Stimulated activated CD8-positive, alpha-beta memory T cell treated with anti-CD3 and anti-CD28 coated beads, Interleukin-15, amount 100 ng/mL, for 48 hours (primary cell): ENCODE data around the gene CRADD.
"Not testable (repeated sequence)": the region's sequence is repeated elsewhere in the genome, so short reads cannot be mapped to it uniquely, and the experiment has no call there.

ENCODE experiments used
- DNase-seq, 2 donors: peaks; one replicate each; pipeline ENCODE4 v3.0.0-alpha.2; 2020; ENCODE audit warnings: low read depth in 2 of 2

Gene CRADD

DNA sequence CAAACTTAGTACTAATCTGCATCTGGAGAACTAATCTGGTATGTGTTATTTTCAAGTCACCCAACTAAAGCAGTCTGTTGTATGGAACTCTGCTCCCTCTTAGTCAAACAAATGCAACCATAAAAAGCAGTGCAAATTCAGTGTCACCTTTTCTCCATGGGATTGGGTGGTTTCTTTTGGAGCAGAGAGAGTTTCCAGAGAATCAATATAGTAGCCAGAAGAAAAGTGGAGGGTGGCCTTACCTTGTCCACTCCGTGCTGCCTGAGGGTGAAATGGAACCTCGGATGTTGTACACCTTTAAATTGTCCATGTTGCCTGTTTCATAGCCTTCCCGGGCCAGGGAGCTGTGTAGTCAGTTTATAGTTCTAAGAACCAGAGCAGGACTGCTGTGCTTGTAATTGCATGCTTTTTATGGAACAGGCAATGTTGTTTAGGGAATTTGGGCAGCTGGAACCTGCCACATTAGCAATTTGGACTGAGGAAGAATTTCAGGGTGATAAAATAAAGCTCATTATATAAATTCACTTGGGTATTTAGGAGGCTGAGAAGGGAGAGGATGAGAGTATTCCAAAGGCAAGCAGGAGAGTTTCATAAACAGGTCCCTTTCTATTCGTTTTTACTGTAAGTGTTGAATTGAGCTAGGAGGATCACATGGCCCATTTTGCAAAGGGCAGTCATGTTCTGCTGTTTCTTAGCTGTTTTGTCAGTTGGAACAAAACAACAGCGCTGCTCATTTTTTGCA, 60.5 kb downstream of the CRADD start:
- DNase-seq: no peak

DNA sequence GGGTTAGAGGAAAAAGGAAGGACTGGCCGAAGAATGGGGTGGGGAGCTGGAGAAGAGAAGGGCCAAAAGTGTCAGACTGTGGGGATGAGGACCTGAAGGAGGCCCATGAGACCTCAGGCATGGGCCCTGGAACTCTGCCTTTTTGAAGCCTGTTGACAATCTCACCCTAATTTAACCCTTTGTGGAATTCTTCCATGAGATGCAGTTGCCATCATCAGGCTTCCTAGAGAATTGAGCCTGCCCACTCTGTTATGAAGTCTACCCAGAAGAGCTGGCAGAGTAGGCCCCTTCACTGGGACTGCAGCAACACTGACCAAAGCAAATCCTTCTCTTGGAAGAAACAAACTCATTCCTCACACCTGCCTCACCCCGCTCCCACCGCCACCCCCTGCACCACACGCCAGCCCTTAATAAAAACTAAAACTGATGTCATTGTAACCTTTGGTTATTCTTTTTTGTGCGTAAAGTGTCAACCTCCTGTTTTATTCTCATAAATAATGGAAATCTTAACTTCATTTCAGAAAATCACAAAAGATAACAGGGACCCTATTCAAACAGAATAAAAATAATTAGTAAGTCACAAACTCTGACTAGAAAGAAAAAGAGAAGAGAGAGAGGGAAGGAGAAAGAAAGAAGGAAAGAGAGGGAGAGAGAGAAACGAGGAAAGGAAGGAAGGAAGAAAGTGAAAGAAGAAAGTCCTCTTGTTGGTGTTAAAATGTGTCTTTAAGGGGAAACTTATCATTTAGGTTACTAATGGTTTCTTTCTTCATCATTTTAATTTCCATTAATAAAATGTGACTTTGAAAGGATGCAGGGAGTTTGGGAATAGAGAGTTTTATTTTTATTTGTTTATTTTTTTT, 61.3 kb downstream of the CRADD start:
- no peak for DNase-seq

DNA sequence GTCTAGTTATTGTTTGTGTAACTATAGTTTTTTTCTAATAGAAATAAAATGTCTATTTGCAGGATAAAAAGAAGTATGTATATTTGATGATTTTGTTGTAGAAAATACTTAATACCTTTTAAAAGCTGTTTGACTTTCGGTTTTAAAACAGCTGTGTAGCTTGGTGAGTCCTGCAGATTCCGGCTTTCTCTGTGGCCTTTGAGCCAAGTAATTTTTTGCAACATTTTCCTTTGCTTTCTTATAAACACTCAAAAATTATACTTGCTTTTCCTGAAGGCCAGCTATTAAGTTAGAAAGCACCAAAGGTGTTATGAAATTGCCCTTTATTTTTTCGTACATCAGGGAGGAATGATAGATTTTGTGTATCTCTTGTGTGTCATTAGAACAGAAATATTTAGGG, 63.6 kb downstream of the CRADD start:
- no peak for DNase-seq

DNA sequence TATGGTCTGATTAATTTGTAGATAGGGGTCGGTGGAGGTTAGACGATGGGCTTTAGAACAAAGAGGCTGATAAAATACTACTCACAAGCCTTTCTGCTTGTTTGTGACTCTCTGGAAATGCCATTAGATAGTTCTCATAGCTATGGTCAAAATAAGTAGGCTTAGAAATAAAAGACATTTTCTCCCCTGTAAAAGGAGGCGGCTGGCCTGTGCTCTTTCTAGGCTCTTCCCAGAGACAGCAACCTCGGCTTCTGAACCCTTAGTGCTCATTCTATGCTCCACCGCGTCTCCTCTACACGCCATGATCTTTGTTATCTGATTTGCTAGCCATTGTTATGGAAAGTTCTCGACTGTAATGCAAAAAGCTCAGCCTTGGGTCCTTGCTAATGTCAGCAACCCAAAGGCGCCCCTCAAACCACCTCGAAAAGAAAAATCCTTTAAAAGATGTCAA, 64.5 kb downstream of the CRADD start:
- DNase-seq: no peak

DNA sequence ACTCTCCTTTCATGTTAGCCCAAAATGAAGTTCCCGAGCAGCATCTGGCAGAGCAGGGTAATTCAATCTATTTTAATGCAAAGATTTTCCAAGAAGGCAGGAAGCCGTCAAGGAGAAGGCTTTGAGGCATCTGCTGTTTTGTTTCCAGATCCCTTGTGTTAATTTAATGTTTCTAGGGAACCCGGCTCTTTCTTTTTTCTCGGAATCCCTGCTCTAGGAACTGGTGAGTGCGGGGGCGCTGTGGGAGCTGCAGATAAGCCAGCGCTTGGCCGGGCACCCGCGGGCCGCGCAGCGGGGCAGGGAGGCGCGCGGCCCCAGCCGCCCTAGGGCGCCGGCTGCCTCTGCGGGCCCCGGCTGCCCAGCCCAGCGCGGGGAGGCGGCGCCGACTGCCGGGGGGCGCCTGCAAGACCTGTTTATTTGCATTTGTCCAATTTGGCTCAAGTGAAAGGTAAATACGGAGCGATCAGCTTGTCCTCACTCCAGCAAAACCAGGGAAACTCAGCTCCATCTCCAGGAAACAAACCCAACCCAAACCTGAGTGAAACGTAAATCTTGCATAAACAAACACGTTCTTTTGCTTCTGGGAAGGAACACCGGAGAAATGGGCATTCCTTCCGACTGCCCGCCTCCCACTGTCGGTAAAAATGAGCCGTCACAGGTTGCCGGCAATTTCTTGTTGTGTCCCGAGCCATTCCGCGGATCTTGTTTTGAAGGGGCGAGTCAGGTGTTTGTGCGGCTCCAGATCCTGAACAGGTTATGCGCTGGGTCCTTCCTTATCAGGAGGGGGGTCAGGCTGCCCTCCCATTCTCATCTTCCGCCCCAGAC, 65.1 kb downstream of the CRADD start:
- peak; percentile 58 to 59 for DNase-seq

DNA sequence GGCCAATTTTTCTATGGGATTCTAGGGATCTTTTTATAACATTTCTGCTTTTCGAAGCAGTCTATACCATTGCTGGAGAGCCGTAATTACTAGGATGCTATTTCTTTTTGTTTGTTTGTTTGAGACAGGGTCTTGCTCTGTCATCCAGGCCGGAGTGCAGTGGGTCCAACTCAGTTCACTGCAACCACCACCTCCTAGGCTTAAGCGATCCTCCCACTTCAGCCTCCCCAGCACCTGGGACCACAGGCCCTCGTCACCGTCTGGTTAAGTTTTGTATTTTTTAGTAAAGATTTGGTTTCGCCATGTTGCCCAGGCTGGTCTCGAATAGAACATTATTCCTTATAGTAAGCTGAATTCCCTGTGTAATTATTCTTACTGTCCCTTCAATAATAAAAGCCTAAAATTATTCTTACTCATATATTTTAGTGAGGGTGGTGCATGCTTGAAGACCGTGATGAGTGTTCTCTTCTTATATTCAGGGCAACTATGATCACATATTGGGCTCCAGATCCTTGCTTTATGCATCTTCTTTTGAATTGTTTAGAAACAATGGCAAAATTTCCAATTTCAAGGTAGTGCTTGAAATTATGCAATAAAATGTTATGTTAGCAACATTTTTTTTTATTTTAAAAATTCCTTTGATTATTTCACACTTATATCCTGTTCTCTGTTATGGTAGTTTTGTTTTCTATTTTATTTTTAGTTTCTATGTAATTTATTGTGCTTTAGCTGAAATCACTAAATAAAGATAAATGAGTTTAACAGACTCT, 66.2 kb downstream of the CRADD start:
- DNase-seq: no peak

DNA sequence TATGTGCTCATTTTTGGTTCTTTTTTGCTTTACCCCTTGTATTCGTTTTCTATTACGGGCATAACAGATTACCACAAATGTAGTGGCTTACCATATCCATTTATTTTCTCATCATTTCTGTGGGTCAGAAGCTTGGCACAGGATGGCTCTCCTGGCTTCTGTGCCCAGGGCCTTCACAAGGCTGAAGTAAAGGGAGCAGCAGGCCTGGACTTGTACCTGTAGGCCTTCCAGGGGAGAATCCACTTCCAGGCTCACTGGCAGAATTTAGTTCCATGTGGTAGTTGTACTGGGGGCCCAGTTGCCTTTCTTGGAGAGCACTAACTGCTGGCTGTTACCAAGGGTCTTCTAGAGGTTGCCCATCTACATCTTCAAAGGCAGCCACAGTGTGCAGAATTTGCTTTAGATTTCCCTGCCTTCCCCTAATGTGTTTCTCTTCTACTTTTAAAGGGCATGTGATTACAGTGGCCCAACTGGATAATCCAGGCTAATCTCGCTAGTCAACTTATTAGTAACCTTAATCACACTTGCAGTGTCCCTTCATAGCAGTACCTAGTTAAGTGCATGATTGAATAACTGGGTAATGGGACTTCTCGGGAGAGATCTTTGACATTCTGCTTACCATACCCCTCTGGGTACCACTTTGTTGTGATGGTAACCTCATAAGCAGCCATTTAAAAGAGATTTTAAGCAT, 67.0 kb downstream of the CRADD start:
- no peak for DNase-seq

DNA sequence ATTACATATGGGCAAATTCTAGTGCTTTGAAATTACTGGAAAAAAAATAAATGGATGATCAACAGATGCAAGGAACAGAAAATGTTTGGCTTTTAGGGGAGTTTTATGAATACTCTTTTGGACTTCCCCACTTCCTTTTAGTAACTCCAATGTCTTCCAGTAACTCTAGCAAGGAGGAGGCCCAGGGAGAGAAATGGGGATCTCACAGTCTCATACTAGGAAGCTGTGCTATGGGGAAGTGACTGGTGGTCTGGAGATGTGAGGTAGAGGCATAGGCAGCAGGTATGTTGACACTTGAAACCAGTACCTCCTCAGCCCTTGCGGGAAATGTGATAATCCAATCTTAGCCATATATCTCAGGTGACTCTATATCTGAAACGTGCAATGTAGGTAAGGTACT, 68.1 kb downstream of the CRADD start:
- no peak for DNase-seq

DNA sequence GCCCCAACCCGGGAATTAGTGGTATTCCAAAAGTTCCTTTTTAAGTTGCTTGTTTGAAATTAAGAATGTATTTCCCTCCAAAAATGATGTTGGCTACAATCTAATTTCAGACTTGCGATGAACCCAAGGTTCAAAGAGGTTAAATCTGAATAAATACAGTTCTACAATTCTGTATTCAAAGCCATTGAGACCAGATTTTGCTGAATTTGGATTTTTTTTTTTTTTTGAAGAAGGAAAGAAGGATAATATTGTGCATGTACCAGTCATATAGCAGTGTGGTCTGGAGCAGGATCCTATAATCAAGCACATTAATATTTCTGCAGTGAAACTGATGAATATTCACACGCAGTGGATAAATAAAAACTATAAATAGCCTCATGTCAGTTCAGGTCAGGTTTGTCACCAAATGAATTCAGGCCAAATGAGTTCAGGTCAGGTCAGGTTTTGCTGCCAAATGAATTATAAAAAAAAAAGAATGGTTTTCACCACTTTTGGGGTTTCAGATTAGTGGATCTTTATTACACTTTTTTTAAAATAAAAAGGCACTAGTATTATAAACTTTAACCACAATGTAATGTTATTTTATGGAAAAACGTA, 69.5 kb downstream of the CRADD start:
- no peak for DNase-seq

DNA sequence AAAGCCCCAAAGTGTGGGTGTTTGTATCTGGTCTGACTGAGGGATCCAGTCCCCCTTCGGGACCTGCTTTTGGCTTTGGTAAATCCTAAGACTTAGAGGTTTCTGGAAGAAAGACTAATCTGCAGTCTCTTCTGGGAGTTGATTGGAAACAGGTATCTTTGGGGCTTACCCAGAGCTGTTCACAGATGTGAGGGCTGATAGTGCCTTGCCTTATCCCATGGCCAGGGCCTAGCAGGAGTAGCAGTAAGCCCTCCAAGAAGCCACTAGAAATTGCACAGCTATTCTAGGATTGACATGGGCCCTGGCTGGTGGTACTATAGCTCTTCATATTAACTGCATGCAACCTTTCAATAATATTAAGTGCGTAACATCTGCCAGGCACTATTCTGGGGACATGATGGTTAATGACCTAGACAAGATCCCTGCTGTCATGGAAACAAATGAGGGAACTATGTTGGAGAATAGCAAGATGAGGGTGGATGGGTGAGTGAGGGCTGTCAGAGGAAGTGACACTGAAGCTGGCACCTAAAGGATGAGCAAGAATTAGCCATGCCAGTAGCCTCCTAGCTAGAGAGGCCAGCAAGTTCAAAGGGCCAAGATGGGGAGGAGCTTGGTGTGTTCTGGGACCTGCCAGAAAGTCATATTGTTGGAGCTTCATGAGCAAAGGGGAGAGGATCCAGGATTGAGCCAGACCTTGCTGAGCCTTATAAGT, 71.7 kb downstream of the CRADD start:
- no peak for DNase-seq

DNA sequence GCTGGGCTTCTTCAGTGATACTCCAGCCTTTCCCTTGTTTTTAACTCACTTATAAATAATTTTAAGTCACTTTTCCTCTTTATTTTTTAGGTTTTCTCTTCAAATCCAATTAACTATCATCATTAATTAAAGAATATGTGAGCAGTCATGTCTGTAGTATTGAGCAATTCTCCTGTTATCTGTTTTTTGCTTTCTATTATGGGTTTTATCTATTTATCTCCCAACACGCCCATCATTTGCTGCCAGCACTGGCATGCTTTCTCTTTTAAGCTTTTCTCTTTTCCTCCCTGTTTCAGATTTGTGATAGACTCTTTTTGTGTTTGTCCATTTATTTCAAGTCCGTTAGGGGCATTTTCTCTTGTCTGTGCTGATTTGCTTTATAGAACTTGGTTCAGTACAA, 72.3 kb downstream of the CRADD start:
- no peak for DNase-seq

DNA sequence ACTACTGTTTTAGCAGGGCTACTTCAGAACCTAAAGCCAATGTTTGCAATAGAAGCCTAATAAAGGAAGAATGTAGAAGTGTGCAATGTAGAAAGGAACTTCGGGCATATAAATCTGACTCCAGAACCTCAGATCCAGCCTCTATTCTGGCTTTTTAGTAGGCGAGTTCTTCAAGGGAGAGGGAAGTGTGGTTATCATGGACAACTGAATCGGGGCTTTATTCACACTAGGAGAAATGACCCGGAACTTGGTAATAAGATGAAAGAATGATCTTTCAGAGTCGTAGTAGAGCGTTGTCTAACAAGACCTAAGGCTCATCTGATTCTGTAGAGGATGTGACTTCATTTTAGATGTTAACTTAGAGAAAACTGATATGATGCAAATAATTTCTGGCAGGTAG, 72.9 kb downstream of the CRADD start:
- no peak for DNase-seq

DNA sequence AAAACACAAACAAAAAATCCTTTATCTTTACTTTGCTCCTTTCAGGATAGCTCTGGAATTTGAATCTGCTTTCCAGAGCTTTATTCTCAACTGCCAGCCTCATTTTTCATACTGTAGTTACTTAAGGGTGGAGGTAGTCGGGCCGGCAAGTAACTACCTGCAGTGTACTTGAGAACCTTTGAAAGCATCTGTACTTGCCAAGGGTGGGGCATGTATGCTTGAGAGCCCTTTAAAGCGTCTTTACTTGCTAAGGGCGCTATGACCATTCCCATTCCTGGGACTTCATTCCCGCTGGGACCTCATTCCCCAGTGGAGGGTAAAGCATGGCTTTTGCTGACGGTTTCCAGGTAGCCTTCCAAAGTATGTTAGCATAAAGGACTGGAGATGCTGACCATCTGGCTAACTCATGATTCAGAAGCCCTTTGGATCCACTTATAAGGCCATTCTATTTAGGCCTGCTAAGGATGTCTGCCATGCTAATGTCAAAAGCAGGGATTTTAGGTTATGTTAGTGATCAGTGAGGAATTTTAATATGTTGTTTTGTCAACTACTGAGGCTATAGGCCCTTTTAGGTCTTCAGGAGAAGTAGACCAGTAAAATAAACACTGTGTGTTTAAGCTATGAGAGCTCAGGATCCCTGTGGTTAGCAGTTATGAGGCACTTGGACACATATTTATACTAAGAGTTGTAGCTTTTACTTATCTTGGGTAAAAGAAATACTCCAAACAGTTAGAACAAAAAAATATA, 74.9 kb downstream of the CRADD start:
- DNase-seq: no peak

DNA sequence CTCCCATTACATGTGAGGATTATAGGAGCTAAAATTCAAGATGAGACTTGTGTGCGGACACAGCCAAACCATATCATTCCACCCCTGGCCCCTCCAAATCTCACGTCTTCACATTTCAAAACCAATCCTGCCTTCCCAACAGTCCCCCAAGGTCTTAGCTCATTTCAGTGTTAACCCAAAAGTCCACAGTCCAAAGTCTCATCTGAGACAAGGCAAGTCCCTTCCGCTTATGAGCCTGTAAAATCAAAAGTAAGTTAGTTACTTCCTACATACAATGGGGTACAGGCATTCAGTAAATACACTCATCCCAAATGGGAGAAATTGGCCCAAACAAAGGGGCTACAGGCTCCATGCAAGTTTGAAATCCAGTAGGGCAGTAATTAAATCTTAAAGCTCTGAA, 76.1 kb downstream of the CRADD start:
- no peak for DNase-seq

DNA sequence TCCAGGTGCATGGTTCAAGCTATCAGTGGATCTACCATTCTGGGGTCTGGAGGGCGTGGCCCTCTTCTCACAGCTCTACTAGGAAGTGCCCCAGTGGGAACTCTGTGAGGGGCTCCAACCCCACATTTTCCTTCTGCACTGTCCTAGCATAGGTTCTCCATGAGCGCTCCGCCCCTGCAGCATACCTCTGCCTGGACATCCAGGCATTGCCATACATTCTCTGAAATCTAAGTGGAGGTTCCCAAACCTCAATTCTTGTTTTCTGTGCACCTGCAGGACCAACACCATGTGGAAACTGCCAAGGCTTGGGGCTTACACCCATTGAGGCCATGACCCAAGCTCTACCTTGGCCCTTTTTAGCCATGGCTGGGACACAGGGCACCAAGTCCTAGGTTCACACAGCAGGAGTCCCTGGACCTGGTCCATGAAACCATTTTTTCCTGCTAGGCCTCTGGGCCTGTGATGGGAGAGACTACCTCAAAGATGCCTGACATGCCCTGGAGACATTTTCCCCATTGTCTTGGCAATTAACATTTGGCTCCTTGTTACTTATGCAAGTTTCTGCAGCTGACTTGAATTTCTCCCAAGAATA, 76.8 kb downstream of the CRADD start:
- DNase-seq: no peak

DNA sequence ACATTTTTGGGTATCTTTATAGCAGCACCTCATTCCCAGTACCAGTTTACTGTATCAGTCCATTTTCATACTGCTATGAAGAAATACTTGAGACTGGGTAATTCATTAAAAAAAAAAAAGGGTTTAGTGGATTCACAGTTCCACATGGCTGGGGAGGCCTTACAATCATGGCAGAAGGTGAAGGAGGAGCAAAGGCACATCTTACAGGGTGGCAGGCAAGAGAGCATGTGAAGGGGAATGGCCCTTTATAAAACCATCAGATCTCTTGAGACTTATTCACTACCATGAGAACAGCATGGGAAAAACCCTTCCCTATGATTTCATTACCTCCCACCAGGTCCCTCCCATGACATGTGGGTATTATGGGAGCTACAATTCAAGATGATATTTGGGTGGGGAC, 77.7 kb downstream of the CRADD start:
- not testable (repeated sequence) for DNase-seq

DNA sequence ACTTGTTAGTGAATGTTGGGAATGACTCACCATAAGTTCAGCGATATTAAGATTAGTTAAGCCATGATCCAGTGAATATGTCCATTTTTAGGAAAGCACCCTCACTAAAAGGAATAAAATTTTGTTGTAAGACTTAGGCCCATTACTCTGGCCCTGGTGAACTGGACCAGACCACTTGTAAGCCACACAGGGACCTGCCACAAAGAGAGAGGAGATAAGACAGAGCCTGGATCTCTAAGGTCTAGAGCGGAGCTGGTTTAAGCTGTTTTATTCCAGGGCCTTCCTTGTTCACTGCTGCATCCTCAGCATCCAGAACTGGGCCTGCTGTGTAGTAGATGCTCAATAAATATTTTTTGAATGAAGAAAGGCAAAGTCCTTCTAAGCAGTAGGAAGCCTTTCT, 79.1 kb downstream of the CRADD start:
- DNase-seq: no peak

DNA sequence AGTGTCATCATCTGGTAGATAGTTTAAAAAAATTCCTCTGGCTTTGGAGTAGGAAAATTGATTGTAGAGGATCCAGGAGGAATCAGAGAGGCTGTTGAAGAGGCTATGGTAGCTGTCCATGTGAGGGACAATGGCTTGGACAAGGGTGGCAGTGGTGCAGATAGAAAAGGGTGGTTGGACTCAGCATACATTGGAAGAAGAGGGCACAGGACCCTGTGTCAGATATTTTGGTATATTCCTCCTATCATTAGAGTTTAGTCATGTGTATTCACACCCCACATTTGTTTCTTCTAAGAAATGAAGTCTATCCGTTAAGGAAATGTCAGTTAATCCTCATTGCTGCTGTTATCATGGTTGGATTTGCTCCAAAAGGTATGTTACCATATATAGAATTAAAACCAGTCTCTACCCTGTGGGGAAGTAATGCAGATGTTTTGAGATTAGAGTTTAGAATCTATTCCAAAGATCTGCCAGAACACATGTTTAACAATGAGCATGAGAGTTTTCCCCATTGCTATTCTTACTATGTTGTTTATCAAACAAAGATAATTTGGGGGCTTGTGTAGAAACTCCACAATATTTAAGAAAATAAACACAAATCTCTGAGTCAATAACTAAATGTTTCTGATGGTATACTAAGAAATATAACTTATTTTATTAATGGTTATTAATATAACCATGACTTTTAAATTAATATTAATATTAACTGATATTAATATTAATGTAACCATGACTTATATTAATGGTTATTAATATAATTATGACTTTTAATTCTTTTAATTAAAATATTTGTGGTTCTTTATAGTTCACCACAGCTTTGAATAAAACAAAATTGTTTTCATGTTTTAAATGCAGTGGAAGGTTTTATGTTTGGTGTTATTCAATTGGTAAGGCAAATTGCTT, 80.9 kb downstream of the CRADD start:
- no peak for DNase-seq
